Activated CD4-positive, alpha-beta T cell treated with anti-CD3 and anti-CD28 coated beads for 36 hours (primary cell): Measurements from ENCODE around the gene RAP1GAP. TPM values are rescaled to one million over a fixed set of nuclear protein-coding genes. Genes with fewer than 3 reads are reported as not detected.

Experiments
- ATAC-seq: fragments of 200-7000 bp; cut with Tn5 transposase; one replicate; pipeline ENCODE4 v1.10.0; 2021; ENCODE audit warnings: mild to moderate bottlenecking, moderate library complexity
- CTCF ChIA-PET: fragments of 350-600 bp; sonication (Branson Sonifier 250); formaldehyde crosslinking; loops from one replicate; lab custom pipeline; 2021; ENCODE audit warnings: antibody characterized with exemption; lab: Charles Lee
- POLR2A ChIA-PET: fragments of 350-600 bp; sonication (Branson Sonifier 250); formaldehyde crosslinking; loops from one replicate; lab custom pipeline; 2021; ENCODE audit warnings: antibody characterized with exemption, inconsistent platforms; lab: Charles Lee
- DNase-seq: peaks from one replicate; pipeline ENCODE4 v3.0.0-alpha.2; 2020
- H3K27ac Mint-ChIP-seq: one replicate; pipeline ENCODE4 v1.8.0; 2021; ENCODE audit warnings: mixed read lengths
- H3K27me3 Mint-ChIP-seq: one replicate; pipeline ENCODE4 v1.8.0; 2021; ENCODE audit warnings: mixed read lengths
- H3K36me3 Mint-ChIP-seq: one replicate; pipeline ENCODE4 v1.8.0; 2021; ENCODE audit warnings: low read depth, mixed read lengths
- H3K4me1 Mint-ChIP-seq: one replicate; pipeline ENCODE4 v1.8.0; 2021; ENCODE audit warnings: mixed read lengths
- H3K4me3 Mint-ChIP-seq: one replicate; pipeline ENCODE4 v1.8.0; 2021; ENCODE audit warnings: mild to moderate bottlenecking, moderate library complexity, mixed read lengths
- H3K9me3 Mint-ChIP-seq: one replicate; pipeline ENCODE4 v1.8.0; 2021; ENCODE audit warnings: low read depth, mixed read lengths
- intact Hi-C, 2 experiments: fragments of 100-400 bp; cut with DNase I in 1 of 2; cut with micrococcal nuclease in 1 of 2; formaldehyde crosslinking; loops; one replicate each; pipeline versions ENCODE4 v1.14.2 to v1.15.1; 2022 to 2024; cut with DNase I, micrococcal nuclease
- total RNA-seq, 2 experiments: library from RNA; stranded (reverse); gene quantifications; one replicate each; pipeline ENCODE4 v1.2.3, GENCODE V29; 2021

The RAP1GAP gene
- total RNA-seq, 2 experiments from 2014 or later, result 2.1 to 2.5 TPM

GRCh38 chr1:21560916-21561638 lies 108.1 kb downstream of the RAP1GAP start:
- H3K27ac Mint-ChIP-seq, result no peak overlapping the region
- no peak for DNase-seq
- H3K36me3 Mint-ChIP-seq, result no peaks in the 10 kb centered on the region
- POLR2A ChIA-PET, result no interaction called here
- no peaks in the 10 kb centered on the region for H3K9me3 Mint-ChIP-seq
- no peak for ATAC-seq
- CTCF ChIA-PET, result no interaction called here
- no peaks in the 10 kb centered on the region for H3K4me1 Mint-ChIP-seq
- intact Hi-C loops, result no loop called here
- peaks cover 2% of the 10 kb centered on the region for H3K27me3 Mint-ChIP-seq
- H3K4me3 Mint-ChIP-seq, result no peak overlapping the region

DNA sequence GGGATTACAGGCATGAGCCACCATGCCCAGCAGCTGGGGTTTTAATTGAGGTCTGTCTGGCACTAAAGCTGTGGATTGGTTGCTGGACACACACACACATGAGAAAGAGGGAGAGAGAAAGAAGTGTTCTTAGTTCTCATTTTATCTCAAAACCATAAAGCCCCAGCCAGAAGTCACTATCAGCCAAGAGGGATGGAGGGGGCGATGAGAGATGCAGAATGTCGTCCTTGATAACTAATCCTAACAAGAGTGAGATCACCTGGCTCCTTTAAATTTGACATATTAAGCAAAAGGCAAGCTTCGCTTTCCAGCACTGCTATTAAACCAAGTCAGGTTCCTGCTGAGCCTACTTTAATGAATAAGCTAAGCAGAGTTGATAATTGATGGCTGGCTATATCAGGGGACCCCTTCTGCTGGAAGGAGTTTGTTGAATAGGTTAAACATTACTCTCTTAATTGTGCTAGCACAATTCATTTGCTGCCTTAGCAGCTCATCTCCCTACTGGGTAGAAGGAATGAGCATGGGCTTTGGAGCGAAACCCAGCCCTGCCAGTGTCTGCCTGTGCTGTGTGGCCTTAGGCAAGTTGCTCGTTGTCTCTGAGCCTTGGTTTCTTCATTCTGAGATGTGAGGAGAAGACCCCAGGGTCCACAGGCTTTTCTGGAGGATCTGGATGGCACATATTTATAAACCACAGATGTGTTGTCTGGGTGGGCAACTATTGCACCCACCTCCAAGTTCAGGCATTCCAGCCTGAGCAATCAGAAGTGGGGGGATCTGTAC lies 109.2 kb downstream of the RAP1GAP start:
- intact Hi-C loops, result no loop called here
- Mint-ChIP-seq H3K4me1 (no peaks in the 10 kb centered on the region), H3K36me3 (no peaks in the 10 kb centered on the region), H3K4me3 (no peak overlapping the region), H3K27me3 (peaks cover 6% of the 10 kb centered on the region), H3K27ac (no peak overlapping the region), H3K9me3 (no peaks in the 10 kb centered on the region)
- DNase-seq (no peak), ATAC-seq (no peak)
- POLR2A ChIA-PET, result no interaction called here
- CTCF ChIA-PET, result interaction anchor here (0.7 kb wide), 1 partner anchor 386 kb away, joined by 3 read pairs; no protein-coding TSS in a partner anchor

DNA sequence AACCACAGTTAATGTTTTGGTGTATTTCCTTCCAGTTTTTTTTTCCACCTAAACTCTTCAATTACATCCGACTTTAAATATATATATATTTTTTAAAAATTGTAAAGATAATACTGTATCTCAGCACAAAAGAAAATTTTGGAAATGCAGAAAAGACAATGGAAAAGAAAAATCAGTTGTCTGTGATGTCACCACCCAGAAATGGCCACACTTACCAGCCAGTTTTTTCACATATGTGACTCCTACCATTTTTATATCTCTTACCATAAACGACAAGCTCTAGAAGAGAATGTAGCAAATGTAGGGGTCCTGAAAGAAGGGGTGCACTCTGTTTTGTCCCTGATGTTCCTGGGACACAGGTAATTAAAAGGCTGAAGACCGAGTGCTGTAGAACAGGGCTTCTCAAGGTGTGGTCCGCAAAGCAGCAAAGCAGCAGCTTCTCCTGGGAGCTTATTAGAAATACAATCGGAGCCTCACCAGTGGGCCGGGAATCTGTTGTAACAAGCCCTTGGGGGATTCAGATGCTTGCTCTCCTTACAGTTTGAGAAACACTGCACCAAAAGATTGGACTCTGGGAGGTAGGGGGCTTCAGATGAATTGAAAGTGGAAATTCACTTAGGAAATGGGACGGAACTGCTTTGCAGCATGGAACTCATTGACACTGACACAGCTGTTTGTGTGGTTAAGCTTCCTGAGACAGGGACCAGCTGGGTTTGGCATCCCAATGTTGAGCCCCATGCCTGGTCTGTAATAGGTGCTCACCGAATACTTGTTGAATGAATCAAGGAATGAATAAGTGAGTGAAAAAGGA lies 115.8 kb downstream of the RAP1GAP start:
- Mint-ChIP-seq H3K36me3 (no peaks in the 10 kb centered on the region), H3K27me3 (peaks cover 28% of the 10 kb centered on the region), H3K4me3 (no peak overlapping the region), H3K27ac (no peak overlapping the region), H3K4me1 (no peaks in the 10 kb centered on the region), H3K9me3 (no peaks in the 10 kb centered on the region)
- CTCF ChIA-PET, result no interaction called here
- ATAC-seq (no peak), DNase-seq (no peak)
- POLR2A ChIA-PET, result no interaction called here
- intact Hi-C loops, result no loop called here

DNA sequence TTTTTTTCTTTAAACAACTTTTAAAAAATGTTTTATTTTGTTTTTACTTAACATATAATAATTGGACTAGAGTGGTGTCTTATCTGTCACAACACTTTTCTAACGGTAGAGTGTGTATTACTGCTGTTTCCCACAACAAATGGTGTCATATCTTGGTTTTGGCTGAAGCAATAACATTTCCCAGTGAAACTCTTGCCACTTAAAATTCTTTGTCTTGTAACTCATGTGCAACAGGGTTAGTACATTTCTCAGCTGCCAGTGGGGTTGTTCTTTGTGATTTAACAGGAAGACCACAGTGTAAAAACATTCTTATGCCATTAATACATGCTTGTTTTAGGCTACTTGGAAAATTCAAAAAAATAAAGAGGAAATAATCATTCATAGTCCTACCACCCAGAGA lies 116.4 kb downstream of the RAP1GAP start:
- ChIA-PET CTCF (interaction anchor here (0.7 kb wide), 1 partner anchor 47 kb away, joined by 3 read pairs; no protein-coding TSS in a partner anchor), POLR2A (no interaction called here)
- intact Hi-C loops, result no loop called here
- Mint-ChIP-seq H3K9me3 (no peaks in the 10 kb centered on the region), H3K4me3 (no peak overlapping the region), H3K36me3 (no peaks in the 10 kb centered on the region), H3K27ac (no peak overlapping the region), H3K27me3 (peaks cover 28% of the 10 kb centered on the region), H3K4me1 (no peaks in the 10 kb centered on the region)
- ATAC-seq (no peak), DNase-seq (no peak)

DNA sequence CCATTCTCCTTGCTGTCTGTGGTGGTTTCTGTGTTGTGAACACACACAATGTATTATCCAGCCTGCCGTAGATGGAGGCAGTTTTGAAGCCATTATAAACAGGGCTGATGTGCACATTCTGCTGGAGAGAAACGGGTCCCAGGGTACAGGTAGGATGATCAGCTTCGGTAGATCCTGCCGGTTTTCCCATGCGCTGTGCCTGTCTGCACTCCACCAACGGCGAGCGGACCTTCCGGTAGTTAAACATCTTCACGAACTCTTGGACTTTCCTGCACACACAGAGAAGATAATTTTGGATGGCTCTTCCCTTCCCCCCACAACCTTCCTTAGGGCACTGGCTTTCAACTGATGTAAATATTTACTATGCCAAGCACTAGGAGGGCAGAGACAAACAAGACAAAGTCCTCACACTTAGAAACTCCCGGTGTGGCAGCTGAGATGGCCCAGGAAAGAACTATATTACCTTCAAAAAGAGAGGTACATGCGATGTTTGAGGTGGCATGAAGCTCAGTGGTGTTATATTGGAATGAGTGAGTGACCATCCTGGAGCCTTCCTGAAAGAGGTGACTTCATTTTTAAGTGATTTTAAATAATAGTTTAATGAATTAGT lies 118.2 kb downstream of the RAP1GAP start:
- peaks cover 26% of the 10 kb centered on the region for H3K27me3 Mint-ChIP-seq
- no peaks in the 10 kb centered on the region for H3K9me3 Mint-ChIP-seq
- no peaks in the 10 kb centered on the region for H3K36me3 Mint-ChIP-seq
- H3K4me1 Mint-ChIP-seq, result no peaks in the 10 kb centered on the region
- no peak overlapping the region for H3K4me3 Mint-ChIP-seq
- H3K27ac Mint-ChIP-seq, result no peak overlapping the region
- no peak for ATAC-seq
- ChIA-PET CTCF (no interaction called here), POLR2A (no interaction called here)
- intact Hi-C loops, result no loop called here
- DNase-seq, result no peak

GRCh38 chr1:21550097-21550496 lies 119.1 kb downstream of the RAP1GAP start:
- ChIA-PET CTCF (no interaction called here), POLR2A (no interaction called here)
- Mint-ChIP-seq H3K27me3 (peaks cover 23% of the 10 kb centered on the region), H3K9me3 (no peaks in the 10 kb centered on the region), H3K36me3 (no peaks in the 10 kb centered on the region), H3K27ac (no peak overlapping the region), H3K4me1 (no peaks in the 10 kb centered on the region), H3K4me3 (no peak overlapping the region)
- intact Hi-C loops, result no loop called here
- ATAC-seq, result no peak
- no peak for DNase-seq

DNA sequence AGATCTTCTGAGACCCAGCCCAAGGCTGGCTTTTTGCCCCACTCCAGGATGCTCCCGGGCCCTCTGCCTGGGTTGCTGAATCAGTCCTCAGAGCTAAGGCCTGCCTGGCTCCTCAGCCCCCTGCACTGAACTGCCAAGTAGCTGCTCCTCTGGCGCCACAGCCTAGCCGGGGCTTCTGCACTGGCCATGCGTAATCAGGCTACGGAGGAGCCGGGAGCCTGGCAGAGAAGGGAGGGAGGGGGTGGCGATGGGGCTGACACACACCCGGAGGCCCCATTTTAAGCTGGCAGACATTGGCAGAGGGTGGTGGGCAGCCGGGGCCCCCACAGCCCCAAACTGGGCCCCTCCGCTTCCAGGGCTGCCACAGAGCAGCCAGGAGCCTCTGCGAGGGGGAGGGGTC lies 121.3 kb downstream of the RAP1GAP start:
- intact Hi-C loops, result no loop called here
- ChIA-PET CTCF (no interaction called here), POLR2A (no interaction called here)
- H3K27ac Mint-ChIP-seq, result no peak overlapping the region
- no peak overlapping the region for H3K4me3 Mint-ChIP-seq
- no peak for DNase-seq
- peaks cover 12% of the 10 kb centered on the region for H3K27me3 Mint-ChIP-seq
- no peaks in the 10 kb centered on the region for H3K36me3 Mint-ChIP-seq
- H3K4me1 Mint-ChIP-seq, result no peaks in the 10 kb centered on the region
- no peak for ATAC-seq
- no peaks in the 10 kb centered on the region for H3K9me3 Mint-ChIP-seq

Other genes starting within 250 kb of the RAP1GAP start
- 1 to 10 TPM; 8.5 to 9.9 TPM for gene NBPF3, start 229.2 kb downstream of the RAP1GAP start, total RNA-seq
- not detected for gene ALPL, start 159.9 kb downstream of the RAP1GAP start, total RNA-seq
- gene USP48, start 113.8 kb upstream of the RAP1GAP start, total RNA-seq, result 10 to 100 TPM; 66.9 to 81.5 TPM
- under 1 TPM in 1 of 2 experiments, not detected in 1; 0.11 TPM for gene LDLRAD2, start 142.9 kb upstream of the RAP1GAP start, total RNA-seq